HUDEP-2 (cell line): ENCODE measurements around the gene UQCRC2.
"Not testable (repeated sequence)": the region's sequence is repeated elsewhere in the genome, so short reads cannot be mapped to it uniquely, and the experiment has no call there.

Experiments
- DNase-seq, 76 experiments: peaks; one replicate each; lab custom pipeline; 2025; ENCODE audit not compliant: unreplicated experiment in 76 of 76; lab: John Stamatoyannopoulos, UW

The UQCRC2 gene

GRCh38 chr16:21952793-21953540, at the start of gene UQCRC2:
TSS of gene UQCRC2 (plus strand) at chr16:21953361. CDS start at chr16:21953424, 63 bp downstream.
- DNase-seq, result peak in 75 of 76 experiments; percentile 20 to 93 (median 80)

DNA sequence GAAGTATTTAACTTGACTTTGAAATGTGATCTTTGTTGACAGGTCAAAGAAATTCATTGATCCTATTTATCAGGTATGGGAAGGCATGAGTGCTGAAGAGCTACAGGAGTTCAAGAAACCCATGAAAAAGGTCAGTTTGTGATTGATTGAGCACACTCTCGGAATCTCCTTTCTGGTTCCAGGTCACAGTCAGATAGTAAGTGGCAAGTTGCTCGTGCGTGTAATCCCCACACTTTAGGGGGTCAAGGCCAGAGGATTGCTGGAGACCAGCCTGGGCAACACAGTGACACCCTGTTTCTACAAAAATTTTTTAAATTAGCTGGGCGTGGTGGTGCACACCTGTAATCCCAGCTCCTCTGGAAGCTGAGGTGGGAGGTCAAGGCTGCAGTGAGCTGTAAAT, 20.5 kb upstream of the UQCRC2 start:
- not testable (repeated sequence) for DNase-seq

DNA sequence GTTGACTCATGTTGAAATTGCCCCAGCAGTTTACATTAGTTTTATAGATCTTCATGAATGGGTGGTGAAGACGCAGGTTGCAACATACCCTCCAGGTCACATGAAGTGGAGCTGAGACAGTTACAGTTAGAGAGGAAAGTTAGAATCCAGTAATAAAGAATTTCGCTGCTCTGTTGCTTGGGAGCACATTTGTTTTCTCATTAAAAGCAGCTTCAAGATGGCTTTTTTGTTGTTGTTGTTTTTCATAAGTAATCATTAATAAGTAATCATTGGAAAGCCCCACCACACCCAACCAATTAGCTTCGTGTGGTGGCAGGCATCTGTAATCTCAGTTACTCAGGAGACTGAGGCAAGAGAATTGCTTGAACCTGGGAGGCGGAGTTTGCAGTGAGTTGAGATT, 19.8 kb upstream of the UQCRC2 start:
- DNase-seq, result not testable (repeated sequence)

DNA sequence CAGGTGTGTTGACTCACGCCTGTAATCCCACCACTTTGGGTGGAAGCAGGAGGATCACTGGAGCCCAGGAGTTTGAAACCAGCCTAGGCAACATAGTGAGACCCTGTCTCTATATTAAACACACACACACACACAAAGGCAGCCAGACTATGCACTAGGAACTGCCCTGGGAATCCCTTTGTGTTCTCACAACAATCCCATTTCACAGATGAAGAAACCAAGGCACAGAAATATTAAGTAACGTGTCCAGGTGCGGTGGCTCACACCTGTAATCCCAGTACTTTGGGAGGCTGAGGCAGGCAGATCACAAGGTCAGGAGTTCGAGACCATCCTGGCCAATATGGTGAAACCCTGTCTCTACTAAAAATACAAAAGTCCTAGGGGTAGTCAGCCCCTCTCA, 19.4 kb upstream of the UQCRC2 start:
- DNase-seq, result not testable (repeated sequence)

DNA sequence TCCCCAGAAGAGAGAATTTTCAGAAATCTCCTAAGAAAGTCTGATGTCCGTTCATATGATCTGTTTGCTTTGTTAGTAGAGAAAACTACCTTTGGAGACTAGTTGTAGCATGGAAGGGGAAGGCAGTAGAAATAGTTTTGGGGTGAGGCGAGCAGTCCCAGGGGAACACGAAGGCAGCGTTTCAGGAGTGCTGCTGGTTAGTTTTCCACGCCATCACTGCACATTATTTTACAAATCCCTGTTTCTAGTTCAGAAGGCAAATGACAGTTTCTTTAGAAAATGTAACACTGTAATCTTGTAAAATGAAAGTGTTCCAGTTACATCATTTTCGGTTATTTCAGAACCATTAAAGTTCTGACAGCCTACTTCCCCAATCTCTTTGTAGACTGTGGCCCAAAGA, 16.9 kb upstream of the UQCRC2 start:
- DNase-seq, result not testable (repeated sequence)

- DNase-seq, result no peak
Observed at GRCh38 chr16:21937336-21937829, 15.8 kb upstream of the UQCRC2 start.

- DNase-seq, result no peak
Observed at GRCh38 chr16:21940570-21940969, 12.6 kb upstream of the UQCRC2 start.

- DNase-seq, result no peak
Observed at GRCh38 chr16:21943571-21943970, 9.6 kb upstream of the UQCRC2 start.

DNA sequence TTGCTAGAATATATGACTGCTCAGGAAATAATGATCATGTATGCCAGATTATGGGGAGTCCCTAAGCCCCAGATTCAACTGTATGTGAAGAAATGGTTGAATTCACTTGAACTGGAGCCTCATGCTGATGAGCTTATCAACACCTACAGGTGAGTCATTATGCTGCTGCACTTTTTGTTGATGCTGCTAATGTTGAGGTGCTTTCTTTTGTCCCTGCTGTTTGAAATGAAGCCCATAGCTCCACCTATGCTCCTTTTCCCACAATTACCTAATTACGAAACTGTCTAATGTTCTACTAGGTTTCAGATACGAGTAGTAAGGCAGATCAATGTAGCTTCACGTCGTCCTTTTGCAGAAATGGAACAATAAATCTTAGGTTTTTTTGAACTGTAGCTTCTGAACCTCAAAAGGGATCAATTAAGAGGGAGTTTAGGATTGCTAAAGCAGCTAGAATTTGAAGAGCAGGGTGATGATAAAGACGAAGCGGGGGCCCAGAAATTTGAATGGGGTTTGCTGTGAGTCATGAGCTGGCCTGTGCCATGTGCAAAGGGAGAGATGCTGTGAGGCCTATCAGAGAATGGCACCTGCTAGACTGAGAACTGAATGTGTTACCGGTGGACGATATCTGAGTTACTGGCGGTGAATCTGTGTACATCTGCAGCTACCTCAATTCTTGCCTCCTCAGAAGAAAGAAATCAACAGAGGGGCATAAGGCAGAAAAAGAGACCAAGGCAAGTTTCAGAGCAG, 6.1 kb upstream of the UQCRC2 start:
- DNase-seq, result peak in 9 of 76 experiments; percentile 5 to 35 (median 18)

- no peak for DNase-seq
Observed at GRCh38 chr16:21949713-21950260, 3.4 kb upstream of the UQCRC2 start.

GRCh38 chr16:21950782-21951521, 2.2 kb upstream of the UQCRC2 start:
- DNase-seq, result peak in 15 of 76 experiments; percentile 4 to 24 (median 13)

GRCh38 chr16:21952040-21952792, 945 bp upstream of the UQCRC2 start:
- peak in 74 of 76 experiments; percentile 56 to 92 (median 80) for DNase-seq

- DNase-seq, result peak in 6 of 76 experiments; percentile 16 to 71 (median 32)
Observed at GRCh38 chr16:21953541-21953902, 361 bp downstream of the UQCRC2 start.

DNA sequence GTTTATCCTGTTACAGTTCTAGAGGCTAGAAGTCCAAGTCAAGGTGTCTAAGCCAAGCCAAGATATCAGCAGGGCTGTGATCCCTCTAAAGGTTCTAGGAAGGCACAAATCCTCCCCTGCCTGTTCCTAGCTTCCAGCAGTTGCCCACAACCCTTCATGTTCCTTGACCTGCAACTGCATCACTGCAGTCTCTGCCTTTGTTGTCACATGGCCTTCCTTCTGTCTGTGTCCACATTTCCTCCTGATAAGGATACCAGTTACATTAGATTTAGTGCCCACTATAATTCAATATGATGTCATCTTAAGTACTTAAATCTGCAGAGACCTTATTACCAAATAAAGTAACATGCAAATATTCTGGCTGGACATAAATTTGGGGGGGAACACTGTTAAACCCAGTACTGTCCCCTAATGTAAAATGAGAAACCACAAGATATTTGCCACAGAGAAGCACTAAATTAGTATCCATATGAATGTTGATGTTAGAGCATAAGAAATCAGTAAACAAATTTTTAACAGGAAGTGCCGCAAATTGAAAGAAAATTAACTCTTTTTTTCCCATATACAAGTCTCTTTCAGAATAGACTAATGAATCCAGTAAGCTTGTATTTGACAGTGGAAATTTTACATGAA, 4.7 kb downstream of the UQCRC2 start:
- no peak for DNase-seq

DNA sequence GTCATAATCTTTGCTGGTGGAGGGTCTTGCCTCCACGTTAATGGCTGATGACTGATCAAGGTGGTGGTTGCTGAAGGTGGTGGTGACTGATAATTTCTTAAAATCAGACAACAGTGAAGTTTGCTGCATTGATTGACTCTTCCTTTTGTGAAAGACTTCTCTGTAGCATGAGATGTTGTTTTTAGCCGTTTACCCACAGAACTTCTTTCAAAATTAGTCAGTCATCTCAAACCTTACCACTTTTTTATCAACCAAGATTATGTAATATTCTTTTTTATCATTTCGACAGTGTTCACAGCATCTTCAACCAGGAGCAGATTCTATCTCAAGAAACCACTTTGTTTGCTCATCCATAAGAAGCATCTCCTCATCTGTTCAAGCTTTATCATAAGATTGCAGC, 5.9 kb downstream of the UQCRC2 start:
- DNase-seq, result no peak

DNA sequence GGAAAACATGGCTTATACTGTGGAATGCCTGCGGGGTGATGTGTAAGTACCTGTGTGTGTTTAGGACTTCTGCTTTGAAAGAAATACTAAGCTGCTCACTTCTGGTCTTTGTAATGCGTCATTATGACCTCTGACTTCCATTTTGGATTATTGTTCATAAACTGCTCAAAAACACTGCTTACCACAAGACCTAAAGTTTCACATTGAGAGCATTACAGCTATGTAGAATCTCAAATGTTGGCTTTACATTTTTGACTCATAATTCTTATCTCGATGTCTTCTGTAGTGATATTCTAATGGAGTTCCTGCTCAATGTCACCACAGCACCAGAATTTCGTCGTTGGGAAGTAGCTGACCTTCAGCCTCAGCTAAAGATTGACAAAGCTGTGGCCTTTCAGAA, 9.3 kb downstream of the UQCRC2 start:
- no peak for DNase-seq

- no peak for DNase-seq
Observed at GRCh38 chr16:21963887-21964286, 10.7 kb downstream of the UQCRC2 start.

DNA sequence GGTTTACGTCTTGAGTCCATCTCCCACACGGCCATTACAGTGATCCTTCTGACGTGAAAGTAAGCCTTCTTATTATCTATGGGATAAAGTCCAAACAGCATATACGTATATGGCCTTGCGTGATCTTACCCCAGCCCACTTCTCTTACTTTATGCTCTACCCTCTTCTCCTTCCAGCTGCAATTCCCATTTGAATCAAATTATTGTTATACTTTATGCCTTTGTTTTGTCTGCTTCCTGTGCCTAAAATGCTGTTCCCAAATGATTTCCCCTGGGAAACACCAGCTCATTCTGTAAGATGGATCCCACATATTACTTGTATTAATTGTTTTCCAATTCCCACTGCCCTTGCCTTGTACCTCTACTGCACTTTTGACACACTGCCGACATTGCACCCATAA, 11.2 kb downstream of the UQCRC2 start:
- DNase-seq, result no peak

GRCh38 chr16:21971856-21972255, 18.7 kb downstream of the UQCRC2 start:
- DNase-seq, result no peak

- DNase-seq, result no peak
Observed at GRCh38 chr16:21973945-21974344, 20.8 kb downstream of the UQCRC2 start.
